Endodermal cell (in vitro differentiated cells): Measurements from ENCODE around the gene TESPA1. TPM values are rescaled to one million over a fixed set of nuclear protein-coding genes. Genes with fewer than 3 reads are reported as not detected.

Source experiments
- DNase-seq: peaks from one replicate; pipeline ENCODE4 v3.0.0-alpha.2; 2017
- H3K27ac ChIP-seq: 2 replicates; pipeline ENCODE4 v1.5.1; 2013; ENCODE audit warnings: mild to moderate bottlenecking, low read depth, low read length, moderate library complexity
- H3K27me3 ChIP-seq: 2 replicates; pipeline ENCODE4 v1.6.1; 2013; ENCODE audit warnings: mild to moderate bottlenecking, low read length, moderate library complexity; ENCODE audit not compliant: insufficient read depth, control insufficient read depth, poor library complexity, severe bottlenecking
- H3K36me3 ChIP-seq: 2 replicates; pipeline ENCODE4 v1.7.0; 2013; ENCODE audit warnings: mild to moderate bottlenecking, low read length, moderate library complexity; ENCODE audit not compliant: control insufficient read depth, insufficient read depth
- H3K4me1 ChIP-seq: one replicate; pipeline ENCODE4 v1.7.0; 2013; ENCODE audit warnings: low read length; ENCODE audit not compliant: control insufficient read depth, insufficient read depth
- H3K4me3 ChIP-seq: 2 replicates; pipeline ENCODE4 v1.5.1; 2013; ENCODE audit warnings: mild to moderate bottlenecking, low read length, moderate library complexity
- H3K9ac ChIP-seq: 2 replicates; pipeline ENCODE4 v1.6.1; 2013; ENCODE audit warnings: mild to moderate bottlenecking, low read length, moderate library complexity; ENCODE audit not compliant: poor library complexity, severe bottlenecking; ENCODE audit errors: extremely low read depth
- H3K9me3 ChIP-seq: 2 replicates; pipeline ENCODE4 v1.6.1; 2013; ENCODE audit warnings: mild to moderate bottlenecking, low read length, moderate library complexity; ENCODE audit not compliant: control insufficient read depth
- H3K27ac Mint-ChIP-seq: 2 replicates; pipeline ENCODE4 v1.8.0; 2020; ENCODE audit warnings: mixed read lengths
- H3K27me3 Mint-ChIP-seq: 2 replicates; pipeline ENCODE4 v1.8.0; 2021; ENCODE audit warnings: mild to moderate bottlenecking, mixed read lengths; ENCODE audit not compliant: insufficient read depth
- H3K36me3 Mint-ChIP-seq: 2 replicates; pipeline ENCODE4 v1.8.0; 2020; ENCODE audit warnings: low read depth, mixed read lengths
- H3K4me1 Mint-ChIP-seq: 2 replicates; pipeline ENCODE4 v1.8.0; 2020; ENCODE audit warnings: mixed read lengths
- H3K4me3 Mint-ChIP-seq: 2 replicates; pipeline ENCODE4 v1.8.0; 2020; ENCODE audit warnings: mild to moderate bottlenecking, moderate library complexity, mixed read lengths
- H3K9me3 Mint-ChIP-seq: 2 replicates; pipeline ENCODE4 v1.8.0; 2020; ENCODE audit warnings: mild to moderate bottlenecking, mixed read lengths
- CTCF ChIP-seq: fragments of 200-600 bp; sonication (generic); conservative IDR thresholded peaks from 2 replicates; pipeline ENCODE4 v1.5.0; 2021; ENCODE audit warnings: antibody characterized with exemption, mild to moderate bottlenecking
- WGBS, 2 experiments: methylation state at CpG; one replicate each; pipeline versions ENCODE4 v1.1.5 to v1.1.7; 2013; ENCODE audit warnings: missing lambda C conversion rate in 2 of 2, mixed read lengths in 1 of 2; ENCODE audit not compliant: insufficient coverage in 1 of 2, insufficient read length in 1 of 2; 5-methylcytosine and 5-hydroxymethylcytosine counted together
- total RNA-seq, 2 donors: library from RNA; stranded (reverse); fragmentation: NEBNext Ultra II Directional in 1 of 2; extraction: Animal tissue kit (Norgen Biotek cat#: 25700) in 1 of 2; gene quantifications; 2 replicates in 1 of 2; 3 replicates in 1 of 2; pipeline ENCODE4 v1.2.1, GENCODE V29; 2021

TESPA1 gene
- total RNA-seq, 2 donors from 2014 or later: not detected

- DNase-seq: peak; percentile 77
- Histone ChIP-seq H3K9me3 (no peaks in the 10 kb centered on the region), H3K4me1 (no peaks in the 10 kb centered on the region), H3K27ac (no peak overlapping the region), H3K9ac (no peak overlapping the region), H3K27me3 (no peaks in the 10 kb centered on the region), H3K4me3 (no peak overlapping the region), H3K36me3 (no peaks in the 10 kb centered on the region)
- H3K27me3 Mint-ChIP-seq: no peaks in the 10 kb centered on the region
- H3K4me1 Mint-ChIP-seq: no peaks in the 10 kb centered on the region
- no peak overlapping the region for H3K4me3 Mint-ChIP-seq
- H3K27ac Mint-ChIP-seq: no peak overlapping the region
- no peaks in the 10 kb centered on the region for H3K9me3 Mint-ChIP-seq
- WGBS, 2 experiments: 47% methylated on average over 9 to 12 of the region's 12 CpGs
- TF ChIP-seq CTCF: peak; percentile 92
- H3K36me3 Mint-ChIP-seq: no peaks in the 10 kb centered on the region
These were observed 8.7 kb upstream of the TESPA1 start for GRCh38 chr12:54993181-54993835.

- no peaks in the 10 kb centered on the region for H3K9me3 ChIP-seq
- no peak for TF ChIP-seq CTCF
- H3K36me3 ChIP-seq: no peaks in the 10 kb centered on the region
- Mint-ChIP-seq H3K9me3 (no peaks in the 10 kb centered on the region), H3K36me3 (no peaks in the 10 kb centered on the region), H3K4me3 (no peak overlapping the region), H3K27me3 (no peaks in the 10 kb centered on the region), H3K4me1 (no peaks in the 10 kb centered on the region), H3K27ac (no peak overlapping the region)
- H3K27ac ChIP-seq: no peak overlapping the region
- no peak for DNase-seq
- no peaks in the 10 kb centered on the region for H3K27me3 ChIP-seq
- H3K9ac ChIP-seq: no peak overlapping the region
- no peaks in the 10 kb centered on the region for H3K4me1 ChIP-seq
- H3K4me3 ChIP-seq: no peak overlapping the region
- 88 to 100% methylated on average over 5 of the region's 5 CpGs for WGBS, 2 experiments
These were observed 7.4 kb upstream of the TESPA1 start for GRCh38 chr12:54991991-54992375.

GRCh38 chr12:54991161-54991990 is 6.8 kb upstream of the TESPA1 start:
- no peaks in the 10 kb centered on the region for H3K4me1 ChIP-seq
- no peak overlapping the region for H3K27ac ChIP-seq
- Mint-ChIP-seq H3K27me3 (no peaks in the 10 kb centered on the region), H3K4me1 (no peaks in the 10 kb centered on the region), H3K4me3 (no peak overlapping the region), H3K27ac (no peak overlapping the region), H3K9me3 (no peaks in the 10 kb centered on the region), H3K36me3 (no peaks in the 10 kb centered on the region)
- WGBS, 2 experiments: 95 to 98% methylated on average over 6 to 8 of the region's 9 CpGs
- no peak for DNase-seq
- no peak overlapping the region for H3K4me3 ChIP-seq
- H3K9ac ChIP-seq: no peak overlapping the region
- H3K27me3 ChIP-seq: no peaks in the 10 kb centered on the region
- H3K9me3 ChIP-seq: no peaks in the 10 kb centered on the region
- no peaks in the 10 kb centered on the region for H3K36me3 ChIP-seq
- no peak for TF ChIP-seq CTCF
